ENCODE data around the gene SCGN. TPM values are rescaled to one million over a fixed set of nuclear protein-coding genes. Genes with fewer than 3 reads are reported as not detected.

Gene SCGN
- total RNA-seq, 1 experiment from 2014 or later = not detected

- intact Hi-C loops (cut with micrococcal nuclease; ENCODE audit: unreplicated experiment) = no loop called here
- Histone ChIP-seq H3K27ac (no peak overlapping the region), H3K4me1 (replicated peaks; ENCODE audit: insufficient read depth) (no peaks in the 10 kb centered on the region), H4K20me1 (ENCODE audit: insufficient read depth) (no peaks in the 10 kb centered on the region), H3F3A (ENCODE audit: insufficient read depth, low read depth) (no peaks in the 10 kb centered on the region), H3K9me3 (ENCODE audit: insufficient read depth, low read depth) (no peaks in the 10 kb centered on the region), H2AFZ (no peak overlapping the region), H3K4me3 (no peak overlapping the region), H3K4me2 (no peak overlapping the region), H3K9me2 (ENCODE audit: insufficient read depth) (no peaks in the 10 kb centered on the region), H3K27me3 (ENCODE audit: insufficient read depth, low read depth) (no peaks in the 10 kb centered on the region), H3K79me2 (ENCODE audit: low read depth) (no peaks in the 10 kb centered on the region), H3K36me3 (ENCODE audit: low read depth) (no peaks in the 10 kb centered on the region)
- TF ChIP-seq, protein P1, sequence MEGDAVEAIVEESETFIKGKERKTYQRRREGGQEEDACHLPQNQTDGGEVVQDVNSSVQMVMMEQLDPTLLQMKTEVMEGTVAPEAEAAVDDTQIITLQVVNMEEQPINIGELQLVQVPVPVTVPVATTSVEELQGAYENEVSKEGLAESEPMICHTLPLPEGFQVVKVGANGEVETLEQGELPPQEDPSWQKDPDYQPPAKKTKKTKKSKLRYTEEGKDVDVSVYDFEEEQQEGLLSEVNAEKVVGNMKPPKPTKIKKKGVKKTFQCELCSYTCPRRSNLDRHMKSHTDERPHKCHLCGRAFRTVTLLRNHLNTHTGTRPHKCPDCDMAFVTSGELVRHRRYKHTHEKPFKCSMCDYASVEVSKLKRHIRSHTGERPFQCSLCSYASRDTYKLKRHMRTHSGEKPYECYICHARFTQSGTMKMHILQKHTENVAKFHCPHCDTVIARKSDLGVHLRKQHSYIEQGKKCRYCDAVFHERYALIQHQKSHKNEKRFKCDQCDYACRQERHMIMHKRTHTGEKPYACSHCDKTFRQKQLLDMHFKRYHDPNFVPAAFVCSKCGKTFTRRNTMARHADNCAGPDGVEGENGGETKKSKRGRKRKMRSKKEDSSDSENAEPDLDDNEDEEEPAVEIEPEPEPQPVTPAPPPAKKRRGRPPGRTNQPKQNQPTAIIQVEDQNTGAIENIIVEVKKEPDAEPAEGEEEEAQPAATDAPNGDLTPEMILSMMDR (conservative IDR thresholded peaks at IDR 0.05) = no peak
- no peak for TF ChIP-seq EZH2 (IDR thresholded peaks at IDR 0.05; ENCODE audit: low read depth)
- POLR2A ChIA-PET (ENCODE audit: unreplicated experiment) = no interaction called here
- CTCF ChIA-PET = no interaction called here
- no TSS peak for BruUV-seq (replicated peaks)
- no peak for DNase-seq
Observed at GRCh38 chr6:25701807-25702206, 49.8 kb downstream of the SCGN start.

- Histone ChIP-seq H3K9me3 (ENCODE audit: insufficient read depth, low read depth) (no peaks in the 10 kb centered on the region), H3K9me2 (ENCODE audit: insufficient read depth) (no peaks in the 10 kb centered on the region), H2AFZ (no peak overlapping the region), H4K20me1 (ENCODE audit: insufficient read depth) (no peaks in the 10 kb centered on the region), H3K27ac (no peak overlapping the region), H3K4me2 (no peak overlapping the region), H3K27me3 (ENCODE audit: insufficient read depth, low read depth) (no peaks in the 10 kb centered on the region), H3F3A (ENCODE audit: insufficient read depth, low read depth) (no peaks in the 10 kb centered on the region), H3K79me2 (ENCODE audit: low read depth) (no peaks in the 10 kb centered on the region), H3K4me1 (replicated peaks; ENCODE audit: insufficient read depth) (no peaks in the 10 kb centered on the region), H3K4me3 (no peak overlapping the region), H3K36me3 (ENCODE audit: low read depth) (no peaks in the 10 kb centered on the region)
- no peak for DNase-seq
- CTCF ChIA-PET = no interaction called here
- TF ChIP-seq, protein P1 (conservative IDR thresholded peaks at IDR 0.05) = no peak
- TF ChIP-seq EZH2 (IDR thresholded peaks at IDR 0.05; ENCODE audit: low read depth) = no peak
- no TSS peak for BruUV-seq (replicated peaks)
- intact Hi-C loops (cut with micrococcal nuclease; ENCODE audit: unreplicated experiment) = no loop called here
- POLR2A ChIA-PET (ENCODE audit: unreplicated experiment) = no interaction called here
Observed at GRCh38 chr6:25703005-25703404, 51.0 kb downstream of the SCGN start.

DNA sequence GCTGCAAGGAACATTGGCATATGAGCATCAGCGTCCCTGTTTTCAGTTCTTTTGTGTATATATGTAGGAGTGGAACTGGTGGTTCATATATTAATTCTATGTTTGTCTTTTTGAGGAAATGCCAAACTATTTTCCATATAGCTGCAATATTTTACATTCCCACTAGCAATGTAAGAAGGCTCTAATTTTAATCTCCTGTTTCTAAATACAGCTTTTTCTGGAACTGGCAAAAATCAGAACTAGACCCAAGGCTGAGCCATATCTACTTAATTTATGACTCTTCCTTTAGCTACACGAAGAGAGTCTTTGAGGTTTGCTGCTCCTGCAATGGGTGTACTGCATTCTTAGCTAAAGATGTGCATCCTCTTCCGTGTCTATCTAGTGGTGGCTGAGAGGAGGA, 52.0 kb downstream of the SCGN start:
- no peaks in the 10 kb centered on the region for H3F3A ChIP-seq (ENCODE audit: insufficient read depth, low read depth)
- BruUV-seq (replicated peaks) = no TSS peak
- CTCF ChIA-PET = no interaction called here
- no peaks in the 10 kb centered on the region for H3K9me2 ChIP-seq (ENCODE audit: insufficient read depth)
- no peaks in the 10 kb centered on the region for H3K27me3 ChIP-seq (ENCODE audit: insufficient read depth, low read depth)
- DNase-seq = no peak
- H3K4me3 ChIP-seq = no peak overlapping the region
- intact Hi-C loops (cut with micrococcal nuclease; ENCODE audit: unreplicated experiment) = no loop called here
- H3K4me2 ChIP-seq = no peak overlapping the region
- H2AFZ ChIP-seq = no peak overlapping the region
- TF ChIP-seq, protein P1 (conservative IDR thresholded peaks at IDR 0.05) = no peak
- TF ChIP-seq EZH2 (IDR thresholded peaks at IDR 0.05; ENCODE audit: low read depth) = no peak
- H3K4me1 ChIP-seq (replicated peaks; ENCODE audit: insufficient read depth) = no peaks in the 10 kb centered on the region
- no peaks in the 10 kb centered on the region for H3K9me3 ChIP-seq (ENCODE audit: insufficient read depth, low read depth)
- H3K36me3 ChIP-seq (ENCODE audit: low read depth) = no peaks in the 10 kb centered on the region
- H4K20me1 ChIP-seq (ENCODE audit: insufficient read depth) = no peaks in the 10 kb centered on the region
- no peak overlapping the region for H3K27ac ChIP-seq
- no peaks in the 10 kb centered on the region for H3K79me2 ChIP-seq (ENCODE audit: low read depth)
- POLR2A ChIA-PET (ENCODE audit: unreplicated experiment) = interaction anchor here (0.6 kb wide), 2 partner anchors 31 to 495 kb away, joined by 3 to 4 read pairs; a partner anchor contains a TSS

All from PC-9 (cell line).